Stimulated activated CD8-positive, alpha-beta memory T cell treated with anti-CD3 and anti-CD28 coated beads, Interleukin-15, amount 100 ng/mL, for 1 hour (primary cell): Measurements from ENCODE around the gene COL11A1.

Experiments used
- DNase-seq: peaks from one replicate; pipeline ENCODE4 v3.0.0-alpha.2; 2020; ENCODE audit warnings: low read depth

Gene COL11A1

DNA sequence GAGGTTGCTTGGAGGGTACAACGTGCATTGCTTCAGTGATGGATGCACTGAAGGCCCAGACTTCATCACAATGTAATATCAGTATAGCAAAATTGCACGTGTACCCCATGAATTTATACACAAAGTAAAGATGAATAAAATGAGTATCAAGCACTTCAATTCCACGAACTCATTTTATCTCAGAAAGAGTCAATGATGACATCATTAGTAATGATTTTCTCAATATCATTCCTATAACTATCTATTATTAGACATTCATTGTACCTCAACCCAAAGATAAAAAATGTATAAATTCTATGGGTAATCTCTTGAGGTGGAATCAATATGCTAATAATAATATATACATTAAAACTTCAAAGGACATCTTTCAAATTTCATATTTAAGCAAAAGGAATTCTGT is 208.4 kb downstream of the COL11A1 start:
- no peak for DNase-seq

DNA sequence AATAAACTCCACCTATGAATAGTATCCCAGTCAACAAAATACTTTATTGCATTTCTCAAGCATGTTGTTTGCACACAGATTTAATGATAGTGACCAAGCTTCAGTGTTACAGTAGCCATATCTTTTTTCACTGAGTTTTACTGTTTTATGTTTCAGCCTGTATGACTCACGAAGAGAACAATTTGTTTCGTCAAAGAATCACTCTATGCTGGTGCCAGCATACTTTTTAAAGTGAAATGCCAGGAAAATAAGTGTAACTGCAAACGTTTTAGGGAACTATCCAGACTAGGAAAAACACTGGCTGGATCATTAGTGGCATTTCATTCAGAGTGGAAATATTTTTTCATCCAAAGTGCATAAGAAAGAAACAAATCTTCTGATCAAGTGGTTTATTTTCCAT is 210.8 kb downstream of the COL11A1 start:
- no peak for DNase-seq

DNA sequence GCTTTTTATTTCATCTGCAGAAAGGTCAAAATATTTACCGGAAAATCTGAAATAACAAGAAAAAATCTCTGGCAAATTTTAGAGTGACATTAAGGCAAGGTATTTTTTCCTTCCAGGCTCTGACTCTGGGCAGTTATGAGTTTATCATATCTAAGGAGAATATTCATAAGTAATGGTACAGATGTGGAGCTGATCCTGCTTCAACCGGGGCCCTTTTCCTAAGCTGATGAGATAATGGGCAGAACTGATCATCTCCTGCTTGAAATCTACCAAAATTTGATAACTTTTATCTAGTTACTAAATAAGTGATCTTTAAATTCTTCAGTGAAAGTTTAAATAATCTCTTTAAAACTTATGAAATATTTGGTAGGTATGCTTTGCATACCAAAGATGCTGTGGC is 211.6 kb downstream of the COL11A1 start:
- DNase-seq, result no peak

DNA sequence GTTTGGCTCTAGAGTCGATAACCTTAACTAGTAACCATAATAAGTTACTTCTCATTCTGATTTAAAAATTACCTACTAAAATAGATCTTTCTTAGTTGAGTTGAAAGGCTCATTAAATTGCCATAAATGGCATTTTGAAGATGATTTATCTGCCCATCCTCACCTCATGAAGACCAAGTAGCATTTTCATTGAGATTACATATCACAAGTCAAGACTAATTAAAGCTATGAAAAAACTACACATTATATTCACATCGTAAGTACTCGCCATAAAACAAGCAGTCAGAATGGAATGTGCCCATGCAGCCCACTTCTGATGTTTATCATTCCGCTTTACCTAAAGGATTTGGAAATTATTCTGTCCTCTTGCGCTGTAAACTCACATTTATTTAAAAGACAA is 212.0 kb downstream of the COL11A1 start:
- DNase-seq, result no peak

- DNase-seq, result no peak
These were observed 216.3 kb downstream of the COL11A1 start for GRCh38 chr1:102891868-102892625.

GRCh38 chr1:102886638-102887037 is 221.7 kb downstream of the COL11A1 start:
- DNase-seq, result no peak

DNA sequence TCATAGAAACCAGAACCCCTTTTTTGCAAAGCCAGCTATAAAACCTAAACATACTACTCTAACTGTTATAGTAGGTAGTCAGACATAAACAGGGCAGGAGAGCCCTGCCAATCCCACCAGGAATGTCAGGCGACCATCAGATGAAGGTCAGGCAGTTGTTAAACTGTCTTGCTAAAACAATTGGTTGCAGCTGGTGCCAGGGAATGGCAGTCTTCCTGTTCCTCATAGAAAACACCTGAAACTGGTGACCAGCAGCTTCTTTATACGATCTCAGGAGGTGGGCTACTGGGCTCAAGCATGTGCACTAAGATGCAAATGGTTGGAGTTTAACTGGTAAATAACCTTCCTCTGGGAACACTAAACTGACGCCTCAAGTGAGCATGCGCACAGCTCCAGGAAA is 224.1 kb downstream of the COL11A1 start:
- DNase-seq, result no peak

DNA sequence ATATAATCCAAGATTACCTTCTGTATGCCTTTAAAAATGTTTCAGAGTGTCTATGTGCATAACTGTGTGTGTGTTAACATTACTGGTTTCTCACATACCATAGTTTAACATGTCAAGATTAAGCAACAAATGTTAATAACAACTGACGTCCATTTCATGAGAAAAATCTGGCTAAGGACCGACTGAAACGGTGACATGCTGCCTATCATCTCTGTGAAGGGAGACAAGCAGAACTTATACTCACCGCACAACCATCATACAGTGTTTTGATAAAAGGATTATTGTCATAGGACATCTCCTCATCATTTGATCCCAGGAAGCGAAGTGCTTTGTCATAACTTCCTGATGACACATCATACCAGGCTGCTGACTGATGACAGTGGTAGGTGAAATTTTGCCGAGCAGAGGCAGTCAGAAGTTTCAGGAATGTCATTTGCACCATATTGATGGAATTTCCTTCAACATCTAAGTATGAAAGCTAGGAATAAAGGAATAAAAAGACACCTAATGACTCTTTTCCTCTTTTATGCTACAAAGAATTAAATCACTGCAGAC is 228.8 kb downstream of the COL11A1 start:
- no peak for DNase-seq

- DNase-seq, result no peak
These were observed 232.6 kb downstream of the COL11A1 start for GRCh38 chr1:102875756-102876155.

- DNase-seq, result no peak
These were observed 235.8 kb downstream of the COL11A1 start for GRCh38 chr1:102872526-102872925.

DNA sequence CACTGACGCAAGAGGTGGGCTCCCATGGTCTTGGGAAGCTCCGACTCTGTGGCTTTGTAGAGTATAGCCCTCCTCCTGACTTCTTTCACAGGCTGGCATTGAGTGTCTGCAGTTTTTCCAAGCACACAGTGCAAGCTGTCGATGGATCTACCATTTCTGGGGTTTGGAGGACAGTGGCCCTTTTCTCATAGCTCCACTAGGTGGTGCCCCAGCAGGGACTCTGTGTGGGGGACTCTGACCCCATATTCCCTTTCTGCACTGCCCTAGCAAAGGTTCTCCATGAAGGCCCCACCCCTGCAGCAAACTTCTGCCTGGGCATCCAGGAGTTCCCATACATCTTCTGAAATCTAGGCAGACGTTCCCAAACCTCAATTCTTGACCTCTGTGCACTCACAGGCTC is 236.2 kb downstream of the COL11A1 start:
- DNase-seq, result no peak

- no peak for DNase-seq
These were observed 244.6 kb downstream of the COL11A1 start for GRCh38 chr1:102863704-102864103.

DNA sequence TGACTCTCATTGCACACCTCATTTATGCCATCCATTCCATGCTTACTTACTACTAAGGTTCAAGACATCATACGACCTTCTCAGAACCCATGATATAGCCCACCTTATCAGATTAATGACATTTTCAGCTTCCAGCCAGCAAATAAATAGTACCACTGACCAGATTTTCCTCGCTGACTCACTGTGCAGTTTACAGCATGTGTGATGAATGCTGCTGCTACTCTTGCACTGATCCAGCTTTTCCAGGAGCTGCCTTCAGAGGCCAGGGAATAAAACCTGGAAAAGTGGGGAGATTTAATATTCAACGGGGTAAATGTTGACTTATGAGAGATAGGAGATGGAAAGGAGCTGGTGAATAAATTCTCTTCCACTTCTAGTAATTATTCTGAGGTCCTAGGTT is 247.1 kb downstream of the COL11A1 start:
- no peak for DNase-seq

GRCh38 chr1:102858695-102859094 is 249.6 kb downstream of the COL11A1 start:
- no peak for DNase-seq

GRCh38 chr1:102857251-102857650 is 251.1 kb downstream of the COL11A1 start:
- no peak for DNase-seq

DNA sequence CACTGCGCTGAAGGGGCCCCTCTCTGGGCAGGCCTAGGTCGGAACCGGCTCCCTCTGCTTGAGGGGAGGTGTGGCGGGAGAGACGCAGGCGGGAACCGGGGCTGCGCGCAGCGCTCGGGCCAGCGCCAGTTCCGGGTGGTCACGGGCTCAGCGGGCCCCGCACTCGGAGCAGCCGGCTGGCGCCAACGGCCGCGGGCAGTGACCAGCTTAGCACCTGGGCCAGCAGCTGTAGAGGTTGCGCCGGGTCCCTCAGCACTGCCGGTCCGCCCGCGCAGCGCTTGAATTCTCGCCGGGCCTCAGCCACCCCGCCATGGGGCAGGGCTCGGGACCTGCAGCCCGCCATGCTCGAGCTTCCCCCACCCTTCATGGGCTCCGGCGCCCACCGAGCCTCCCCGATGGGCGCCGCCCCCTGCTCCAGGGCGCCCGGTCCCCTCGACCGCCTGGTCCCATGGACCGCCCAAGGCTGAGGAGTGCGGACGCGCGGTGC is 254.6 kb downstream of the COL11A1 start:
- DNase-seq, result no peak

DNA sequence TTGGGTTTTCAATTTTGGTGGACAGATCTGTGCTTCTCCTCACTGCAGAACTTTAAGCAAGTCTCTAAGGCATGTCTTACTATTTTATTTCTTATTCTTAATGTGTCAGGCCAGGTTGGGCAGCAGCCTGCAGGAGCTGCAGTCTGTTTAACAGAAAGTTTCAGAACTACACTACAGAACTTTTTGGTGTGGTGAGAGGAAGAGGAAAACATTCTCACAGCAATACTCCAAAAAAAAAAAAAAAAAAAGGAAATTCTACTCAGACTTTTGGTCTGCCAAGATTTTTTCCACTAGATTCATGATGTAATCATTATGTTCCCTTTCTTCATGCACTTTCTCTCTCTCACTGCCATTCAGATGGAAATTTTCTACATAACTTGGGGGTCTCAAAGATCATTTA is 255.2 kb downstream of the COL11A1 start:
- no peak for DNase-seq

- no peak for DNase-seq
These were observed 255.7 kb downstream of the COL11A1 start for GRCh38 chr1:102852613-102853012.

DNA sequence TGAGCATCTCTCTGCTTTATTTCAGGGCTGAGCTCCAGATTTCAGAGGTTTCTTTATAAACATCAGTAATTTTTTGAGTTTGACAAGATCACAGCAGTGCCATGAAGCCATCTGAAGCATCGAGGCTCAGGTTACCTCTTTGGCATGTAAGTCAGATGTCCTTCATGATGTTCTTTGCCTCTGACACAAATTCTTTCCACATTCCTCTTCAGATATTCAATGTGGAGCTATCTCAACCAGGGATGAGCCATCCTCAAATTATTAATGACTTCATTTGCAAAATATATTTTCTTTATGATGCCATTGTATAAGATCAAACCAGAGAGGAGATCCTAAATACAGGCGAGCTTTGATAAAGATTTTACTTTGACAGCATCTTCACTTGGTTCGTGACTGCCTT is 256.7 kb downstream of the COL11A1 start:
- no peak for DNase-seq

- DNase-seq, result no peak
These were observed 265.7 kb downstream of the COL11A1 start for GRCh38 chr1:102842606-102843005.

DNA sequence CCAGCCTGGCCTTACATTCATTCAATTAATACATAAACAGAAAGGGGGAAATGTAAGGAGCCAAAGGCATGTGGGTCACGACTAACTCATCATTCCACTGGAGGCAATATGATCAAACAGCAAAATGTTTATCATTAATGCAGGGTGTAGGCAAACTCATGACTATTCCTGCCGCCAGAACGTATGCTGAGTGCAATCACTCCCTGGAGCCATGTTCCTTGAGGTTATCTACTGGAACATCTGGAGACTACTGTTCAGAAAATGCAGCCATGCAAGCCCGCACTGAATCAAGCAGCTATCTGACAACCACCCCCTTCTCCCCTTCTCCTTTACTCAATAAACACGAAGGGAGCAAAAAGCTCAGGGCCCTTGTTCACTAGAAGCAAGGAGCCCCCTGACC is 267.6 kb downstream of the COL11A1 start:
- no peak for DNase-seq

DNA sequence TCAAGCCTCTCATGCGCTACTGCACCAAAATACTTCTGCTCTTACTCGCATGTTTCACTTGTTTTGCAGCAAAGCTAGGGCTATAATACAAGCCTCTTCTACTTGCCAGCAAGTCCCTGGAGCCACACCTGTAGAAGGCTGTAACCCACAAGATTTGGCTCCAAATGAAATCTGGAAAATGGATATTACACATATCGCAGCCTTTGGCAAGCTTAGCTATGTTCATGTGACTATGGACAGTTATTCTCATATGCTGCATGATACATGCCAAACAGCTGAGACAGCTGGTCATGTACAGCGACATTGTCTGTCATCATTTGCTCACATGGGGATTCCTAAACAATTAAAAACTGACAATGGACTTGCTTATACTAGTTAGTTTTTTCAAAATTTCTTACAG is 270.3 kb downstream of the COL11A1 start:
- no peak for DNase-seq

DNA sequence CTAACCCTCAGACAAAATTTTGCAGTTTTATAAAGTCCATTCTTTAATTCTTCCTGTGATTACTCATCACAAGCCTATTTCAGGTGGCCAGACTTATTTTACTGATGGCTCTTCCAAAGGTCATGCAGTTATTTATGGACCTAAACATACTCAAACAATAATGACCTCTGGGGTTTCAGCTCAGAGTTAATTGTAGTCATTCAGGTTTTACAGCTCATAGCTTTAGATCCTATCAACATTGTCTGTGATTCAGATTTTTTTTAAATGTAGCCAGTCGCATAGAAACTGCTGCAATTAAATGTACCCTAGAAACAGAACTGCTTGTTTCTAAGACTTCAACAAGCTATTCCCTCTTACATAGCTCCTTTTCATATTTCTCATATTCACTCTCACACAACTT is 270.8 kb downstream of the COL11A1 start:
- no peak for DNase-seq

DNA sequence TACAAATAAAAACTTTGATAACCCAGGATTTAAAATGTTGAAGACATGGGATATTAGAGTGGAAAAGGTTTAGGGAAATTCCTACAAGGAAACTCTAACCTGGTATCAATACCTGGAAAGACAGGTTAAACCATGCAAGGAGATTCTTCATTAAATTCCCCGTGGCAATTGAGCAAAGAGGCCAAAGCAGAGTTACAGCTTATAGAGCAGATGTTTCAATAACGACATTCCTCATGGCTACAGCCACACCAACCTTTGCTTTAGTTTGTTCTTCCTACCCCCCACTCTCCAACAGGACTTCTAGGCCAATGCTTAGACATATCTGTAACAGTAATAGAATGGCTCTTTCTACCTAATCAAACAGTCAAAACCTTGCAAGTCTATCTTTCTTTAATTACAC is 271.3 kb downstream of the COL11A1 start:
- DNase-seq, result no peak
